Smooth muscle cell (in vitro differentiated cells): ENCODE results near the gene CEP20. TPM values are rescaled to one million over a fixed set of nuclear protein-coding genes. Genes with fewer than 3 reads are reported as not detected.

Source experiments
- DNase-seq: peaks from one replicate; lab custom pipeline; 2025; ENCODE audit not compliant: unreplicated experiment; lab: John Stamatoyannopoulos, UW
- H2AFZ ChIP-seq: fragments of 200-600 bp; sonication (generic); 2 replicates; pipeline ENCODE4 v1.6.0; 2016; ENCODE audit warnings: antibody characterized with exemption, low read depth, mild to moderate bottlenecking
- H3F3A ChIP-seq: fragments of 200-600 bp; sonication (generic); 2 replicates; pipeline ENCODE4 v1.6.0; 2017; ENCODE audit warnings: antibody characterized with exemption, low read depth
- H3K27ac ChIP-seq: fragments of 200-600 bp; sonication (generic); 2 replicates; pipeline ENCODE4 v1.5.1; 2016; ENCODE audit warnings: low read depth, mild to moderate bottlenecking
- H3K27me3 ChIP-seq: fragments of 200-600 bp; sonication (generic); 2 replicates; pipeline ENCODE4 v1.6.1; 2016; ENCODE audit warnings: low read depth, mild to moderate bottlenecking
- H3K36me3 ChIP-seq: fragments of 200-600 bp; sonication (generic); 2 replicates; pipeline ENCODE4 v1.5.1; 2016; ENCODE audit warnings: low read depth
- H3K4me1 ChIP-seq: fragments of 200-600 bp; sonication (generic); 2 replicates; pipeline ENCODE4 v1.5.1; 2016; ENCODE audit warnings: low read depth
- H3K4me2 ChIP-seq: fragments of 200-600 bp; sonication (generic); 2 replicates; pipeline ENCODE4 v1.6.0; 2016; ENCODE audit warnings: mild to moderate bottlenecking
- H3K4me3 ChIP-seq: fragments of 200-600 bp; sonication (generic); 2 replicates; pipeline ENCODE4 v1.5.1; 2016; ENCODE audit warnings: mild to moderate bottlenecking
- H3K79me2 ChIP-seq: fragments of 200-600 bp; sonication (generic); 2 replicates; pipeline ENCODE4 v1.6.0; 2016; ENCODE audit warnings: low read depth, mild to moderate bottlenecking
- H3K9ac ChIP-seq: fragments of 200-600 bp; sonication (generic); 2 replicates; pipeline ENCODE4 v1.6.0; 2016; ENCODE audit warnings: low read depth
- H3K9me3 ChIP-seq: fragments of 200-600 bp; sonication (generic); replicated peaks from 2 replicates; pipeline ENCODE4 v1.5.1; 2016; ENCODE audit warnings: low read depth
- H4K20me1 ChIP-seq: fragments of 200-600 bp; sonication (generic); 2 replicates; pipeline ENCODE4 v1.6.0; 2016; ENCODE audit warnings: low read depth
- CTCF ChIP-seq: fragments of 200-600 bp; sonication (generic); IDR thresholded peaks from 2 replicates; pipeline ENCODE4 v1.5.1; 2017; ENCODE audit warnings: borderline replicate concordance, mild to moderate bottlenecking, antibody characterized with exemption; ENCODE audit not compliant: insufficient read depth, poor library complexity, severe bottlenecking
- polyA plus RNA-seq: library from polyadenylated mRNA; unstranded; fragments of >200 nt; fragmentation: Nextera tagmentation; extraction: Ambion mirVana; gene quantifications from 2 replicates; pipeline ENCODE4 v1.2.1, GENCODE V29; 2016
- small RNA-seq: library from RNA; depleted of rRNA; stranded (forward); fragments of <200 nt; gene quantifications from one replicate; pipeline ENCODE3, GENCODE V24; 2014
- total RNA-seq: library from RNA; depleted of rRNA; stranded (reverse); fragments of >200 nt; gene quantifications from 2 replicates; pipeline ENCODE4 v1.2.3, GENCODE V29; 2014

The CEP20 gene
- total and polyA plus RNA-seq, 2 experiments from 2014 or later, result 29.0 to 38.4 TPM

GRCh38 chr16:15816228-15816627 lies 72.2 kb downstream of the CEP20 start:
- Histone ChIP-seq H4K20me1 (peaks cover 8% of the 10 kb centered on the region), H3K27me3 (peaks cover 68% of the 10 kb centered on the region), H3K36me3 (no peaks in the 10 kb centered on the region), H3K79me2 (no peaks in the 10 kb centered on the region), H3K4me1 (no peaks in the 10 kb centered on the region), H2AFZ (no peak overlapping the region), H3K9ac (no peak overlapping the region), H3K27ac (no peak overlapping the region), H3K4me2 (no peak overlapping the region), H3K9me3 (peaks cover 16% of the 10 kb centered on the region), H3F3A (no peaks in the 10 kb centered on the region), H3K4me3 (no peak overlapping the region)
- no peak for DNase-seq
- TF ChIP-seq CTCF, result no peak

Small RNA genes within 50 kb of the gene (small RNA-seq; reads per million reads assigned to genes)
- gene RNU6-213P, result not detected

Other genes with a start within 250 kb of the CEP20 start
- gene MARF1, start 245.4 kb downstream of the CEP20 start, total RNA-seq, result 17.4 and 19.1 TPM in 2 replicates
- gene MARF1, start 245.4 kb downstream of the CEP20 start, polyA plus RNA-seq, result 6.0 and 9.2 TPM in 2 replicates
- gene NDE1, start 238.4 kb downstream of the CEP20 start, total RNA-seq, result 10.6 and 12.2 TPM in 2 replicates
- 10.7 and 17.9 TPM in 2 replicates for gene NDE1, start 238.4 kb downstream of the CEP20 start, polyA plus RNA-seq
- not detected in 2 replicates for gene MYH11, start 31.6 kb downstream of the CEP20 start, total RNA-seq
- gene MYH11, start 31.6 kb downstream of the CEP20 start, polyA plus RNA-seq, result 0.27 and 0.58 TPM in 2 replicates
- gene ABCC1, start 61.0 kb upstream of the CEP20 start, total RNA-seq, result 9.9 and 22.7 TPM in 2 replicates
- gene ABCC1, start 61.0 kb upstream of the CEP20 start, polyA plus RNA-seq, result 8.8 and 10.2 TPM in 2 replicates